HepG2 (cell line): ENCODE data around the gene ACTN1. TPM values are rescaled to one million over a fixed set of nuclear protein-coding genes. Genes with fewer than 3 reads are reported as not detected.

ENCODE experiments used
- ATRX ChIP-seq: sonication (generic); formaldehyde crosslinking; IDR thresholded peaks from 2 replicates; pipeline ENCODE4 v1.4.0; 2020; ENCODE audit warnings: missing genetic modification reagents, borderline replicate concordance
- CEBPG ChIP-seq: IDR thresholded peaks from 2 replicates; pipeline ENCODE4 v1.6.1; 2016
- CENPX ChIP-seq: sonication (generic); formaldehyde crosslinking; IDR thresholded peaks from 2 replicates; pipeline ENCODE4 v1.9.0; 2021; ENCODE audit warnings: mild to moderate bottlenecking, missing genetic modification reagents, moderate library complexity
- CREB1 ChIP-seq, 2 experiments: fragments of 450-650 bp in 1 of 2; IDR thresholded peaks; 2 replicates each; pipeline ENCODE4 v1.6.1; 2016 to 2017; ENCODE audit warnings: control low read depth in 1 of 2, mild to moderate bottlenecking in 1 of 2, missing compliant biosample characterization in 1 of 2, missing genetic modification characterization in 1 of 2
- FOXK2 ChIP-seq: fragments of 450-650 bp; IDR thresholded peaks from 2 replicates; pipeline ENCODE4 v1.6.1; 2016
- GATAD1 ChIP-seq: IDR thresholded peaks from 2 replicates; pipeline ENCODE4 v1.6.1; 2016; ENCODE audit warnings: missing genetic modification reagents, missing compliant biosample characterization
- GLI4 ChIP-seq: sonication (generic); formaldehyde crosslinking; IDR thresholded peaks from 2 replicates; pipeline ENCODE4 v1.5.1; 2020; ENCODE audit warnings: missing genetic modification reagents, mild to moderate bottlenecking, moderate library complexity, borderline replicate concordance
- IRF2 ChIP-seq: IDR thresholded peaks from 2 replicates; pipeline ENCODE4 v1.6.1; 2018; ENCODE audit warnings: missing genetic modification reagents, missing compliant biosample characterization
- JUN ChIP-seq: sonication (generic); formaldehyde crosslinking; IDR thresholded peaks from 2 replicates; pipeline ENCODE4 v1.4.0; 2020; ENCODE audit warnings: mild to moderate bottlenecking, missing genetic modification reagents
- MEF2D ChIP-seq: sonication (generic); formaldehyde crosslinking; IDR thresholded peaks from 2 replicates; pipeline ENCODE4 v1.5.1; 2020; ENCODE audit warnings: mild to moderate bottlenecking, missing genetic modification reagents
- NR1H2 ChIP-seq: sonication (generic); formaldehyde crosslinking; IDR thresholded peaks from 2 replicates; pipeline ENCODE4 v1.8.1; 2022; ENCODE audit warnings: low read depth, missing genetic modification reagents, borderline replicate concordance
- RBFOX2 ChIP-seq: fragments of 200-400 bp; formaldehyde crosslinking; IDR thresholded peaks from 2 replicates; pipeline ENCODE4 v1.6.1; 2017; ENCODE audit warnings: low read depth, mild to moderate bottlenecking, low read length
- REL ChIP-seq: sonication (generic); formaldehyde crosslinking; conservative IDR thresholded peaks from 2 replicates; pipeline ENCODE4 v1.8.0; 2022; ENCODE audit warnings: mild to moderate bottlenecking, missing genetic modification reagents, moderate library complexity
- RNF2 ChIP-seq: fragments of 450-650 bp; conservative IDR thresholded peaks from 2 replicates; pipeline ENCODE4 v1.6.1; 2016; ENCODE audit warnings: low read depth
- SALL2 ChIP-seq: sonication (generic); formaldehyde crosslinking; IDR thresholded peaks from 2 replicates; pipeline ENCODE4 v1.8.1; 2023; ENCODE audit warnings: mild to moderate bottlenecking, missing genetic modification reagents, inconsistent platforms
- SOX13 ChIP-seq, 3 experiments: fragments of 450-650 bp in 1 of 3; sonication (generic) in 1 of 3; formaldehyde crosslinking in 1 of 3; IDR thresholded peaks in 2 of 3; conservative IDR thresholded peaks in 1 of 3; 2 replicates each; pipeline versions ENCODE4 v1.5.0 to v1.6.1; 2016 to 2020; ENCODE audit warnings: antibody characterized with exemption in 1 of 3, mild to moderate bottlenecking in 1 of 3, missing compliant biosample characterization in 1 of 3, missing genetic modification reagents in 1 of 3, moderate library complexity in 1 of 3
- XRCC5 ChIP-seq: fragments of 200-400 bp; formaldehyde crosslinking; optimal IDR thresholded peaks from 2 replicates; pipeline ENCODE3; 2017; ENCODE audit warnings: mild to moderate bottlenecking, low read length
- ZEB1 ChIP-seq: IDR thresholded peaks from 2 replicates; pipeline ENCODE4 v1.6.1; 2012; ENCODE audit warnings: mild to moderate bottlenecking, low read depth, inconsistent platforms; ENCODE audit not compliant: insufficient replicate concordance
- ZFP62 ChIP-seq: sonication (generic); formaldehyde crosslinking; IDR thresholded peaks from 2 replicates; pipeline ENCODE4 v1.4.0; 2020; ENCODE audit warnings: missing genetic modification reagents
- ZNF10 ChIP-seq: sonication (generic); formaldehyde crosslinking; IDR thresholded peaks from 2 replicates; pipeline ENCODE4 v1.4.0; 2020; ENCODE audit warnings: mild to moderate bottlenecking, low read depth, missing genetic modification reagents, borderline replicate concordance
- ZNF124 ChIP-seq: sonication (generic); formaldehyde crosslinking; IDR thresholded peaks from 2 replicates; pipeline ENCODE4 v1.4.0; 2020; ENCODE audit warnings: missing genetic modification reagents
- ZNF205 ChIP-seq: IDR thresholded peaks from 2 replicates; pipeline ENCODE4 v1.6.1; 2018; ENCODE audit warnings: missing biosample characterization, missing genetic modification reagents
- ZNF24 ChIP-seq: fragments of 450-650 bp; IDR thresholded peaks from 2 replicates; pipeline ENCODE4 v1.6.1; 2017; ENCODE audit warnings: antibody characterized with exemption, mild to moderate bottlenecking
- ZNF3 ChIP-seq: IDR thresholded peaks from 2 replicates; pipeline ENCODE4 v1.7.0; 2017; ENCODE audit warnings: inconsistent platforms
- ZNF496 ChIP-seq: sonication (generic); formaldehyde crosslinking; IDR thresholded peaks from 2 replicates; pipeline ENCODE4 v1.8.1; 2023; ENCODE audit warnings: mild to moderate bottlenecking, moderate library complexity, missing genetic modification reagents; ENCODE audit not compliant: insufficient replicate concordance
- ZNF781 ChIP-seq: sonication (generic); formaldehyde crosslinking; IDR thresholded peaks from 2 replicates; pipeline ENCODE4 v1.5.1; 2020; ENCODE audit warnings: borderline replicate concordance, mild to moderate bottlenecking, missing genetic modification reagents; ENCODE audit errors: not compliant biosample characterization
- polyA plus RNA-seq, 8 experiments: library from polyadenylated mRNA; depleted of rRNA in 3 of 8; stranded (reverse) in 7 of 8; unstranded in 1 of 8; fragments of >200 nt; fragmentation: Illumina TruSeq in 4 of 8; extraction: Trizol in 4 of 8; gene quantifications; 2 replicates each; pipeline versions ENCODE4 v1.2.1 to v1.2.3, GENCODE V29; 2011 to 2016; ENCODE audit warnings: low read depth in 4 of 8, missing spikeins in 1 of 8, mixed read lengths in 1 of 8; ENCODE audit not compliant: insufficient read depth in 1 of 8
- total RNA-seq, 5 experiments: library from RNA; depleted of rRNA; stranded (reverse); fragments of >200 nt; fragmentation: Illumina TruSeq; extraction: Trizol; gene quantifications; 2 replicates each; pipeline ENCODE4 v1.2.3, GENCODE V29; 2016; ENCODE audit warnings: low read depth in 1 of 5
- TF ChIP-seq, protein P1 (sequence below): sonication (generic); formaldehyde crosslinking; IDR thresholded peaks from 2 replicates; pipeline ENCODE4 v1.4.0; 2020; ENCODE audit warnings: low read depth, mild to moderate bottlenecking, missing genetic modification reagents
- TF ChIP-seq, protein P2 (sequence below): sonication (generic); formaldehyde crosslinking; IDR thresholded peaks from 2 replicates; pipeline ENCODE4 v1.8.0; 2023; ENCODE audit warnings: mild to moderate bottlenecking, missing genetic modification reagents
- TF ChIP-seq, protein P3 (sequence below): sonication (generic); formaldehyde crosslinking; IDR thresholded peaks from 2 replicates; pipeline ENCODE4 v1.9.0; 2021; ENCODE audit warnings: missing genetic modification reagents, mild to moderate bottlenecking, borderline replicate concordance

The ACTN1 gene
- total and polyA plus RNA-seq, 2 of the 13 experiments (the other 11 are each of a cell fraction or from before 2014, with no cell fraction given), result 58.6 to 162 TPM

DNA sequence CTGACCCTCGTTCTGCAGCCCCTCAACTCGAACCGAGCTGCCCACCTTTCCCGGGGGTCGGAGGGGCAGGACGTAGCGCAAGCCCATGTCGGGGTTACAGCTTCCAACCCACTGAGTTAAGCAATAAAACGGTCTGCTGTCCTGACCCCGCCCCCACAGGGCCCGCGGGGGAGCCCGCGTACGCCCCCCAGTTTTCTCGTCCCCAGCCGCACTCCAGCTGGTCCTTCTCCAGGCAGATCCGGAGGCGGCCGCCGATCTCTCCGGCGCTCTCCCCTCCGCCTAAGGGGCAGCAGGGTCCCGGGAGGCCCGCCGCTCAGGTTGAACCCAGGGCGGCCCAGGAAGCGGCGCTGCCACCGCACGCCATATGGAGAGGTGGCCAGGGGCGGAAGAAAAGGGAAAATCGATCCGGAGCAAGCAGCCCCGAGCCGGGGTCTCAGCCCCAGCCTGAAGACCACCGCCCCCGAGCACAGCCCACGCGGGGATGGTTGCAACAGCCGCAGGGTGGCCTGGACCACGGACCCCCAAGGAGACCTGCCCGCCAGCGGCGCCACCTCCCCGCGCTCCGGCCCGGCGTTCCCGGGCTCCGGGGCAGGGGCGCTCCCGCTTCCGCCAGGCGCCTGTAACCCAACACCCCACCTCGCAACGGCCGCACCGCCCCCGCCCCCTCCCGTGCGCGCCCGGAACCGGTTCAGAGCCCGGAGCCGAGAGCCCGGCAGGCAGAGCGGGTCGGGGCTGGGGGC, 760 bp downstream of the ACTN1 start (continued):
- TF ChIP-seq GLI4 (peak; percentile 67; the same call in 1 of the 2 replicates), SOX13 (IDR thresholded peaks at IDR 0.05) (no peak), SOX13 (CRISPR knock-in tag; conservative IDR thresholded peaks at IDR 0.05 in 1 of 2, IDR thresholded peaks at IDR 0.05 in 1 of 2) (0 out of 4 replicates have a peak, but pooled peaks of 1 of the 2 experiments have one; percentile 3), JUN (CRISPR knock-in tag) (no peak), ATRX (no peak), IRF2 (CRISPR knock-in tag) (no peak), ZFP62 (CRISPR knock-in tag) (no peak), ZNF124 (CRISPR knock-in tag) (no peak), ZNF3 (CRISPR knock-in tag) (no peak), CEBPG (CRISPR knock-in tag) (peak; percentile 73), ZNF10 (CRISPR knock-in tag) (no peak), ZNF781 (no peak), SALL2 (CRISPR knock-in tag) (no peak), ZEB1 (no peak), CREB1 (IDR thresholded peaks at IDR 0.05) (no peak), CREB1 (CRISPR knock-in tag; IDR thresholded peaks at IDR 0.05) (no peak), GATAD1 (CRISPR knock-in tag) (no peak), ZNF205 (CRISPR knock-in tag) (no peak), CENPX (CRISPR knock-in tag) (no peak), ZNF496 (CRISPR knock-in tag) (no peak), RBFOX2 (peak; percentile 85), ZNF24 (no peak), RNF2 (no peak), NR1H2 (CRISPR knock-in tag) (no peak), XRCC5 (no peak), MEF2D (no peak), FOXK2 (no peak), REL (CRISPR knock-in tag) (no peak)
- TF ChIP-seq, protein P1, sequence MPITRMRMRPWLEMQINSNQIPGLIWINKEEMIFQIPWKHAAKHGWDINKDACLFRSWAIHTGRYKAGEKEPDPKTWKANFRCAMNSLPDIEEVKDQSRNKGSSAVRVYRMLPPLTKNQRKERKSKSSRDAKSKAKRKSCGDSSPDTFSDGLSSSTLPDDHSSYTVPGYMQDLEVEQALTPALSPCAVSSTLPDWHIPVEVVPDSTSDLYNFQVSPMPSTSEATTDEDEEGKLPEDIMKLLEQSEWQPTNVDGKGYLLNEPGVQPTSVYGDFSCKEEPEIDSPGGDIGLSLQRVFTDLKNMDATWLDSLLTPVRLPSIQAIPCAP (CRISPR knock-in tag), result no peak
- TF ChIP-seq, protein P2, sequence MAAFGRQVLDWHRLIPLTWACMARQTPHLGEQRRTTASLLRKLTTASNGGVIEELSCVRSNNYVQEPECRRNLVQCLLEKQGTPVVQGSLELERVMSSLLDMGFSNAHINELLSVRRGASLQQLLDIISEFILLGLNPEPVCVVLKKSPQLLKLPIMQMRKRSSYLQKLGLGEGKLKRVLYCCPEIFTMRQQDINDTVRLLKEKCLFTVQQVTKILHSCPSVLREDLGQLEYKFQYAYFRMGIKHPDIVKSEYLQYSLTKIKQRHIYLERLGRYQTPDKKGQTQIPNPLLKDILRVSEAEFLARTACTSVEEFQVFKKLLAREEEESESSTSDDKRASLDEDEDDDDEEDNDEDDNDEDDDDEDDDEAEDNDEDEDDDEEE (CRISPR knock-in tag), result no peak
- TF ChIP-seq, protein P3, sequence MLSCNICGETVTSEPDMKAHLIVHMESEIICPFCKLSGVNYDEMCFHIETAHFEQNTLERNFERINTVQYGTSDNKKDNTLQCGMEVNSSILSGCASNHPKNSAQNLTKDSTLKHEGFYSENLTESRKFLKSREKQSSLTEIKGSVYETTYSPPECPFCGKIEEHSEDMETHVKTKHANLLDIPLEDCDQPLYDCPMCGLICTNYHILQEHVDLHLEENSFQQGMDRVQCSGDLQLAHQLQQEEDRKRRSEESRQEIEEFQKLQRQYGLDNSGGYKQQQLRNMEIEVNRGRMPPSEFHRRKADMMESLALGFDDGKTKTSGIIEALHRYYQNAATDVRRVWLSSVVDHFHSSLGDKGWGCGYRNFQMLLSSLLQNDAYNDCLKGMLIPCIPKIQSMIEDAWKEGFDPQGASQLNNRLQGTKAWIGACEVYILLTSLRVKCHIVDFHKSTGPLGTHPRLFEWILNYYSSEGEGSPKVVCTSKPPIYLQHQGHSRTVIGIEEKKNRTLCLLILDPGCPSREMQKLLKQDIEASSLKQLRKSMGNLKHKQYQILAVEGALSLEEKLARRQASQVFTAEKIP (CRISPR knock-in tag), result no peak
